ENCODE measurements around the gene ALLC.

DNA sequence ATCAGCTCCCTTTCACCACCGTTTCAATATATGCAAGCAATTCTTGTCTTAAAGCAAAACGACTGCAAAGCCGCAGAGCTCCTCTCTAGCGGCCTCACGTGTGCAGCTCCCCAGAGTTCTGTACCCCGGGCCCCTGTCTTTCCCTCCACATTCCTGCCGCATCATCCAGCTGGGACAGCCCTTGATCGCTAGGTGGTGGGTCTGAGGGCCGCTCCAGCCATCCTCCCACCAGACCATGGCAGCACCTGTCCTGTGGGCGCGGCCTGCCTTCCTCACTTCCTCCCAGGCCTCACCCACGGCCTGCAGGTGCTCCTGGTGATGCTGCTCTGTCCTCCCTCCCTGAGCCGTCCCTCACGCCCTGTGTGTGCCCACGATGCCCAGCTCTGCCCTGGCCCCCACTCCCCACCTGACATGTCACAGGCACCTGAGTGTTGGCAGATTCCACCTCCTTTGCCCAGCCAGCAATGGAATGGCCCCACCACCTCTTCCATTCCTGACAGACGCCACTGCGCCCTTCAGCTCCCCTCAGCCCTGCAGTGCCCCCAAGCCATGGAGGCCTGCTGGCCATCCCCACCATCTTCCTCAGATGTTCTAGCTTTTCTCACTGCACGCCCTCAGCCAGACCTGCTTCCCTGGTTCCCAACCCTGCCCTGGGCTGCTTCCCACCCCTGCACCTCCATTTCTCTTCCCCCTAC, 15.3 kb upstream of the ALLC start:
- TF ChIP-seq, protein P1, sequence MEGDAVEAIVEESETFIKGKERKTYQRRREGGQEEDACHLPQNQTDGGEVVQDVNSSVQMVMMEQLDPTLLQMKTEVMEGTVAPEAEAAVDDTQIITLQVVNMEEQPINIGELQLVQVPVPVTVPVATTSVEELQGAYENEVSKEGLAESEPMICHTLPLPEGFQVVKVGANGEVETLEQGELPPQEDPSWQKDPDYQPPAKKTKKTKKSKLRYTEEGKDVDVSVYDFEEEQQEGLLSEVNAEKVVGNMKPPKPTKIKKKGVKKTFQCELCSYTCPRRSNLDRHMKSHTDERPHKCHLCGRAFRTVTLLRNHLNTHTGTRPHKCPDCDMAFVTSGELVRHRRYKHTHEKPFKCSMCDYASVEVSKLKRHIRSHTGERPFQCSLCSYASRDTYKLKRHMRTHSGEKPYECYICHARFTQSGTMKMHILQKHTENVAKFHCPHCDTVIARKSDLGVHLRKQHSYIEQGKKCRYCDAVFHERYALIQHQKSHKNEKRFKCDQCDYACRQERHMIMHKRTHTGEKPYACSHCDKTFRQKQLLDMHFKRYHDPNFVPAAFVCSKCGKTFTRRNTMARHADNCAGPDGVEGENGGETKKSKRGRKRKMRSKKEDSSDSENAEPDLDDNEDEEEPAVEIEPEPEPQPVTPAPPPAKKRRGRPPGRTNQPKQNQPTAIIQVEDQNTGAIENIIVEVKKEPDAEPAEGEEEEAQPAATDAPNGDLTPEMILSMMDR (conservative IDR thresholded peaks at IDR 0.05; ENCODE audit: low read depth, low read length), result no peak
- TF ChIP-seq EZH2 (IDR thresholded peaks at IDR 0.05; ENCODE audit: low read length, unreplicated experiment), result no peak
- no peak for TF ChIP-seq EZH2phosphoT487 (IDR thresholded peaks at IDR 0.05; ENCODE audit: borderline replicate concordance, low read length)

Measured in PC-3 (cell line).